ENCODE measurements around the gene TKTL1. TPM values are rescaled to one million over a fixed set of nuclear protein-coding genes. Genes with fewer than 3 reads are reported as not detected.

TKTL1 gene
- total and polyA plus RNA-seq, 2 donors (not counting 1 experiment from before 2014, with no cell fraction given) = not detected

GRCh38 chrX:154308108-154308946 lies 12.7 kb downstream of the TKTL1 start:
- peak; percentile 11 to 28 for DNase-seq (ENCODE audit: low read depth in 2 of 2)
- H3K9me3 ChIP-seq (ENCODE audit: control insufficient read depth, insufficient read depth, low read depth, low read length) = no peaks in the 10 kb centered on the region

GRCh38 chrX:154309041-154309775 lies 13.6 kb downstream of the TKTL1 start:
- Histone ChIP-seq H3K4me1 (ENCODE audit: control insufficient read depth, extremely low read depth, insufficient read depth, low read length) (no peaks in the 10 kb centered on the region), H4K20me1 (ENCODE audit: control insufficient read depth, extremely low read depth, insufficient read depth, low read length) (no peaks in the 10 kb centered on the region)

More at GRCh38 chrX:154308108-154308946, 12.7 kb downstream of the TKTL1 start:
- H3K36me3 ChIP-seq (ENCODE audit: control insufficient read depth, insufficient read depth, low read length) = no peaks in the 10 kb centered on the region
- no peak overlapping the region for H3K4me2 ChIP-seq (ENCODE audit: extremely low read depth, insufficient read depth, low read length)
- TF ChIP-seq, protein P1, sequence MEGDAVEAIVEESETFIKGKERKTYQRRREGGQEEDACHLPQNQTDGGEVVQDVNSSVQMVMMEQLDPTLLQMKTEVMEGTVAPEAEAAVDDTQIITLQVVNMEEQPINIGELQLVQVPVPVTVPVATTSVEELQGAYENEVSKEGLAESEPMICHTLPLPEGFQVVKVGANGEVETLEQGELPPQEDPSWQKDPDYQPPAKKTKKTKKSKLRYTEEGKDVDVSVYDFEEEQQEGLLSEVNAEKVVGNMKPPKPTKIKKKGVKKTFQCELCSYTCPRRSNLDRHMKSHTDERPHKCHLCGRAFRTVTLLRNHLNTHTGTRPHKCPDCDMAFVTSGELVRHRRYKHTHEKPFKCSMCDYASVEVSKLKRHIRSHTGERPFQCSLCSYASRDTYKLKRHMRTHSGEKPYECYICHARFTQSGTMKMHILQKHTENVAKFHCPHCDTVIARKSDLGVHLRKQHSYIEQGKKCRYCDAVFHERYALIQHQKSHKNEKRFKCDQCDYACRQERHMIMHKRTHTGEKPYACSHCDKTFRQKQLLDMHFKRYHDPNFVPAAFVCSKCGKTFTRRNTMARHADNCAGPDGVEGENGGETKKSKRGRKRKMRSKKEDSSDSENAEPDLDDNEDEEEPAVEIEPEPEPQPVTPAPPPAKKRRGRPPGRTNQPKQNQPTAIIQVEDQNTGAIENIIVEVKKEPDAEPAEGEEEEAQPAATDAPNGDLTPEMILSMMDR (conservative IDR thresholded peaks at IDR 0.05 in 1 of 2, IDR thresholded peaks at IDR 0.05 in 1 of 2; ENCODE audit: low read depth in 1 of 2, low read length in 2 of 2) = peak; percentile 54 to 67
- no peak for TF ChIP-seq EZH2 (IDR thresholded peaks at IDR 0.05; ENCODE audit: low read length, missing control alignments)
- no peak overlapping the region for H3K4me3 ChIP-seq (replicated peaks in 1 of 4; ENCODE audit: control extremely low read depth in 1 of 4, insufficient read depth in 1 of 4, low read depth in 3 of 4, low read length in 4 of 4)
- H3K27ac ChIP-seq (ENCODE audit: insufficient read depth, low read length) = no peak overlapping the region
- no peak overlapping the region for H2AFZ ChIP-seq (ENCODE audit: low read length)
- no peaks in the 10 kb centered on the region for H3K4me1 ChIP-seq (ENCODE audit: control insufficient read depth, extremely low read depth, insufficient read depth, low read length)
- no peaks in the 10 kb centered on the region for H3K79me2 ChIP-seq (ENCODE audit: control insufficient read depth, insufficient read depth, low read length)
- H4K20me1 ChIP-seq (ENCODE audit: control insufficient read depth, extremely low read depth, insufficient read depth, low read length) = no peaks in the 10 kb centered on the region
- no peaks in the 10 kb centered on the region for H3K27me3 ChIP-seq (ENCODE audit: control insufficient read depth, insufficient read depth, low read length)
- H3K9ac ChIP-seq (ENCODE audit: insufficient read depth, low read length) = no peak overlapping the region

More at GRCh38 chrX:154309041-154309775, 13.6 kb downstream of the TKTL1 start:
- no peaks in the 10 kb centered on the region for H3K9me3 ChIP-seq (ENCODE audit: control insufficient read depth, insufficient read depth, low read depth, low read length)
- no peak overlapping the region for H3K27ac ChIP-seq (ENCODE audit: insufficient read depth, low read length)
- no peaks in the 10 kb centered on the region for H3K36me3 ChIP-seq (ENCODE audit: control insufficient read depth, insufficient read depth, low read length)
- H3K4me2 ChIP-seq (ENCODE audit: extremely low read depth, insufficient read depth, low read length) = no peak overlapping the region
- H3K79me2 ChIP-seq (ENCODE audit: control insufficient read depth, insufficient read depth, low read length) = no peaks in the 10 kb centered on the region
- no peak overlapping the region for H3K4me3 ChIP-seq (replicated peaks in 1 of 4; ENCODE audit: control extremely low read depth in 1 of 4, insufficient read depth in 1 of 4, low read depth in 3 of 4, low read length in 4 of 4)
- DNase-seq (ENCODE audit: low read depth in 2 of 2) = no peak
- no peak overlapping the region for H3K9ac ChIP-seq (ENCODE audit: insufficient read depth, low read length)
- TF ChIP-seq, protein P1 (conservative IDR thresholded peaks at IDR 0.05 in 1 of 2, IDR thresholded peaks at IDR 0.05 in 1 of 2; ENCODE audit: low read depth in 1 of 2, low read length in 2 of 2) = no peak
- TF ChIP-seq EZH2 (IDR thresholded peaks at IDR 0.05; ENCODE audit: low read length, missing control alignments) = no peak
- H3K27me3 ChIP-seq (ENCODE audit: control insufficient read depth, insufficient read depth, low read length) = no peaks in the 10 kb centered on the region
- no peak overlapping the region for H2AFZ ChIP-seq (ENCODE audit: low read length)

Data from fibroblast of lung (primary cell).